ENCODE measurements around the gene VDAC1.
"Not testable (repeated sequence)": the region's sequence is repeated elsewhere in the genome, so short reads cannot be mapped to it uniquely, and the experiment has no call there.

The VDAC1 gene

DNA sequence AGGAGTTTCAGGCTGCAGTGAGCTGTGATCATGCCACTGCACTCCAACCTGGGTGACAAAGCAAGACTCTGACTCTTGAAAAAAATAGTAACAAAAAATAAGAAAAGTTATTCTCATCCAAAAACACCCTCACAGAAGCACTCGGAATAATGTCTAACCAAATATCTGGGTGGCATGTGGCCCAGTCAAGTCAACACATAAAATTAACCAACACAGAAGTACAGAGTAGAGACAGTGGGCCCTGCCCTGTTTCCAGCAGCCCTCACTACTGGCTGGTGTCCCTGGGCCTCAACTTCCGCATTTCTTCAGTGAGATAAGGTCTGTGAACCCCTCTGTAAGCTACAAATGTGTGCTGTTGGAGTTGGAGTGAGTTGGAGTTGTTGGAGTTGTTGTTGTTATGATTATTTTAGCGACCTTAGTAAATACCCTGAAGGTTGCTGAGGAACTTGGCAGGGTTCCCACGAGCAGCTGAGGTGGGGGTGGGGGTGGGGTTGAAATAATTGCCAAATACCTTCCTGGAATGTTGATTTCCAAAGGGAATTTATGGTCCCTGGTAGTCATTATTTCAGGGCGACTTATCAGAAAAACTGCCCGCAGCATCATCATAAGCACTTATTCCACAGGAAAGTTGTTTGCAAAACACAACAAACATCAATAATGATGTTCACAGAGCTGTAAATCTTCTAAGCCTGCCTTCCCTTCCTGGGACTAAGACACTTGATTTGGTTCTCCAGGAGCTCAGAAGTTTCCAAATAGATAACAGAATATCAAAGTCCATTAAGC, 66.5 kb downstream of the VDAC1 start:
- no peak for DNase-seq

DNA sequence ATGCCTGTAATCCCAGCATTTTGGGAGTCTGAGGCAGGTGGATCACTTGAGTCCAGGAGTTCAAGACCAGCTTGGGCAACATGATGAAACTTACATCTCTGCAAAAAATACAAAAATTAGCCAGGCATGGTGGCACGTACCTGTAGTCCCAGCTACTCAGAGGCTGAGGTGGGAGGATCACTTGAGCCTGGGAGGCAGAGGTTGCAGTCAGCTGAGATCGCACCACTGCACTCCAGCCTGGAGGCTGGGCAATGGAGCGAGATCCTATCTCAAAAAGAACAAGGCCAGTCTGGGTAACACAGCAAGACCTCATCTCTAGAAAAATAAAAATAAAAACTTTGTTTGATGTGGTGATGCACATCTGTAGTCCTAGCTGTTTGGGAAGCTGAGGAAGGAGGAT, 67.1 kb downstream of the VDAC1 start:
- DNase-seq, result not testable (repeated sequence)

DNA sequence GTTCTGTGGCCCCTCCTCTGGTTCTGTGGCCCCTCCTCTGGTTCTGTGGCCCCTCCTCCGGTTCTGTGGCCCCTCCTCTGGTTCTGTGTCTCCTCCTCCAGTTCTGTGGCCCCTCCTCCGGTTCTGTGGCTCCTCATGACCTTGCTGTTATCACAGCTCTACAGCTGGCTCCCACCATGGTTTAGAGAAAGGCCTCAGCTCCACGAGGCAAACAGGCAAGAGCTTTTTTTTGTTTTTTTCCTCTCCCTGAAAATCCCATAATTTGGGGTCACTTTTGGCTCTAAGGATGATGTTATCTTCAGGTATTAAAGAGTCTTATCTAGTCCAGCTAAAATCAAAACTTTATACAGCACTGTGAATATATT, 68.1 kb downstream of the VDAC1 start:
- no peak for DNase-seq

DNA sequence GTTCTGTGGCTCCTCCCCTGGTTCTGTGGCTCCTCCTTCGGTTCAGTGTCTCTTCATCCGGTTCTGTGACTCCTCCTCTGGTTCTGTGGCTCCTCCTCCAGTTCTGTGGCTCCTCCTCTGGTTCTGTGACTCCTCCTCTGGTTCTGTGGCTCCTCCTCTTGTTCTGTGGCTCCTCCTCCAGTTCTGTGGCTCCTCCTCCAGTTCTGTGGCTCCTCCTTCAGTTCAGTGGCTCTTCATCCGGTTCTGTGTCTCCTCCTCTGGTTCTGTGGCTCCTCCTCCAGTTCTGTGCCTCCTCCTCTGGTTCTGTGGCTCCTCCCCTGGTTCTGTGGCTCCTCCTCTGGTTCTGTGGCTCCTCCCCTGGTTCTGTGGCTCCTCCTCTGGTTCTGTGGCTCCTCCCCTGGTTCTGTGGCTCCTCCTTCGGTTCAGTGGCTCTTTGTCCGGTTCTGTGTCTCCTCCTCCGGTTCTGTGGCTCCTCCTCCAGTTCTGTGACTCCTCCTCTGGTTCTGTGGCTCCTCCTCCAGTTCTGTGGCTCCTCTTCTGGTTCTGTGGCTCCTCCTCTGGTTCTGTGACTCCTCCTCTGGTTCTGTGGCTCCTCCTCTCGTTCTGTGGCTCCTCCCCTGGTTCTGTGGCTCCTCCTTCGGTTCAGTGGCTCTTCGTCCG, 68.7 kb downstream of the VDAC1 start:
- DNase-seq, result not testable (repeated sequence)

DNA sequence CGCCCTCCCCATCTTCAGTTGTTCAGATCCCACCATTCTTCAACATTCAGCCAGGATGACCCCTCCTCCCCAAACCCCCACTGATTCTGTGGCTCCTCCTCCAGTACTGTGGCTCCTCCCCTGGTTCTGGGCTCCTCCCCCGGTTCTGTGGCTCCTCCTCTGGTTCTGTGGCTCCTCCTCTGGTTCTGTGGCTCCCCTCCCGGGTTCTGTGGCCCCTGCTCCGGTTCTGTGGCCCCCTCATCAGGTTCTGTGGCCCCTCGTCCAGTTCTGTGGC, 69.2 kb downstream of the VDAC1 start:
- DNase-seq, result no peak

DNA sequence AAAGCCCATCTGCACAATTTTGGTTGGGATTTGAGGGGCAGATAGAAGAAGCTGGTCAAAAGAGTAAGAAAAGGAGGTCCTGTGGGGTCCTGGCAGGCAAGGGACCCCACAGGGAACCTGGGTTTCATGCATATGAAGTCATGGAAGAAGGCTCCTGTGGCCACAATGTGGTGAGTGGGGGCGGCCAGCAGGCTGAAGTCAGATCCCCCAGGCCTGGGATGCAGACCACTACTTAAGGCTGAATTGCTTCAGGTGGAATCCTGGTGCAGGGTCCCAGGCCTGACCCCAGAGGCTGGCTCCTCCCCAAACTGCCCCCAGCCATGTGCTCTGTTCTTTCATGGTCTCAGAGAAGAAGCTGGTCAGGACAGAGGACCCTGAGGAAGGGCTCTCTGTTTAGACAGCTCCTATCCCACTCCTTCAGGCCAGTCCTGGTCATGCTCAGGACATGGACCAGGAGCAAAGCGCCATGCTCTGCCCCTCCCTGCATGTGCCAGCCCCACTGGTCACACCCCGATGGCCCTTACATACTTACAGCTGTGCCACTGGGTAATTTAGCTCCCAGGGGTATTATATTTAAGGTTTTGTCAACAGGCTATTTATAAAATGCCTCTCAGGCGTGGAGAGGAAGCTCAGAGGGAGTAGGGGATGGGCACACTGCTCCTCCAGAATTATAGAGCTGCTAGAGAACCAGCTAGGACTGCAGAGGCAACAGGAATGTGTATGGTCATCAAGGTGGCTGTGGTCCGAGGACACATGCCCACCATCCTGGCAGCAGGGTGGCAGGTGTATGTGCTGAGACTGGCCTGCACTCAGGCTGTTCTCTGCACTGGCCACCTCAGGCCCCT, 69.7 kb downstream of the VDAC1 start:
- peak; percentile 76 for DNase-seq

DNA sequence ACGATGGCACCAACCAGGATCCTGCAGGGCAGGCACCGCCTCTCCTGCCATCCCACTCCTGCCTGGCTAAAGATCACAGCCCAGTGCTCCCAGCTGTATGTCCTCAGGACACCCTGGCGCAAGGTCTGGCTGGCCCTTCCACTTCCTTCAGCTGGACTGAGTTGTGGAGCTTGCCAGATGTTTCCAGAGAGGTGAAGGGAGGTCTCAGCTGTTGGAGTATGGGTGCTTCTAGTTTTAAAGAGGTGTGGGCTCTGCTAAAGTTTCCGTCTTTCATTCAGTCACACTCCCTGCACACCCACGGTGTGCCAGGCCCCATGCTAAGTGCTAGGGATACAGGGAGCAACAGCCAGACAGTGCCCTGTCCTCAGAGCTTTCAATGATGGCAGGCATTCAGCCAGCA, 70.5 kb downstream of the VDAC1 start:
- DNase-seq, result no peak

DNA sequence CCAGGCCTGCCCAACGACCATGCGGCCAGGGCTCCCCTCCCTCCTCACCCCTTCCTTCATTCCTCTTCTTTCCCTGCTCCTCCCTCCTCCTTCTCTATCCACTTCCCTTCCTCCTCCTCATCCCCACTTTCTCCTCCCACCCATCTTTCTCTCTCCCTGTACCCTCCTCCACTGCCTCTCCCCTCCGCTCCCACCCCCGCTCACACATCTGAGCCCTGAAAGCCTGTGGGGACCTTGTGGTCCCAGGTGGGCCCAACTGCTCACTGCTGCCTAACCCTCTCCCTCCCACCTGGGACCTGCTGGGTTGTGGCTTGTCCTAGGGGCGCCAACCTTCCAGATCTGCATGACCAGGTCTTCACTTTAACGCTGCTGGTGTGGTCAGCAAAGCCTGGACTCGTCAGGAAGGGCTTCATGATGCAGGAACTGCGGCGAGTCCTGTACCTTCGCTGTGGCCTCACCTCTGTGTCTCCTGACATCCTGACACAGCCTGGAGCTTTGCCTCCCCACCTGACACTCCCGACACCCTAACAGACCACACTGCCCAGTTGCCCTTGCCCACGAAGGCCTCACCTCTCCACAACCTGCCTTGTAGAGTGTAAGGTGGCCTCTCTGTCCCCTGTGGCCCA, 71.0 kb downstream of the VDAC1 start:
- DNase-seq, result no peak

DNA sequence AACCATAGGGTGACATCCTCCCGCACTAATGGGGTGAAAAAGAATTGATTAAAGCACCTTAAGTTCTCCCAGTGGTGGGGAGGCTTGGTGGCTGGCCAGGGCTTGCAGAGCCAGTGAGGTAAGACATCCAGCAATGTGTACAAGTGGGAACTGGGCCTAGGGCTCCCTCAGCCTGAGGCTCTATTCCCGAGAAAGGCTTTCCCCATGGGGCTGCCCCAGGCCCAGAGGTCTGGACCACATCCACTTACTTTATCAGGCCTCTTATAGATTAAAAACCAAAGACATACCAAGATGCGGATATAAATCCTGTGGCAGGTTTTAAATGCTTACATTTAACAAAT, 71.6 kb downstream of the VDAC1 start:
- no peak for DNase-seq

DNA sequence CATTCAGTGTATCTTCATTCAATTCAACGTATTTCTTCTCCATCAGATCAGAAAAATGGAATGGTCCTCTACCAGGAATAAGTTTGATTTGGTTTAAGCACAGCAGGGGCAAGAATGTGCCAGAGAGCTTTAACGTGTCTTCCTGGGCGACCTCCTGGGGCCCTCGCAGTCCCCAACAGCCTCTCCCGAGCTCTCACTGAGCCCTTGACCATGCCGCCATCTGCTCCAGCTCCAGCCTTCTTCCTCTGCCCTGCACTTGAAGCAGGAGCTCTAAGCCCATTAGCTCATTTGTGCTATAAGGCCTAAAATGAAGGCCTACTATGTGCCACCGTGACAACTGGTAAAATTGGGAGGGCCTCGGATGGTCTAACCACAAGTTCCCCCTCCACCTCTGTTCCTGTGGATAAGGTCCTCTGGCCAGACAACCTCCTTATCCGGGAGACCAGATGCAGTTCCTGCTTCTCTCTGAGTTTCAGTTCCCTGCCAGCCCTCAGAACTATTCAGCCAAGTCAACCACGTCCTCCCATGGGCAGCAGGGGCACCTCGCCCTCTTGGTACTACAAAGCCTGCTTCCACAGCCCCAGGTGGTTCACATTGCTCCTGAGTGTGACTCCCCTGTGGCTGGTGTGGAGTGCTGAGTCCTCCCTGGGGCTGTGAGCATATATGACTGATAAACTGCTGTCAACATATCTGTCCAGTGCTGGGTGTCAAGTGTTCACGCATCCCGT, 72.2 kb downstream of the VDAC1 start:
- no peak for DNase-seq

DNA sequence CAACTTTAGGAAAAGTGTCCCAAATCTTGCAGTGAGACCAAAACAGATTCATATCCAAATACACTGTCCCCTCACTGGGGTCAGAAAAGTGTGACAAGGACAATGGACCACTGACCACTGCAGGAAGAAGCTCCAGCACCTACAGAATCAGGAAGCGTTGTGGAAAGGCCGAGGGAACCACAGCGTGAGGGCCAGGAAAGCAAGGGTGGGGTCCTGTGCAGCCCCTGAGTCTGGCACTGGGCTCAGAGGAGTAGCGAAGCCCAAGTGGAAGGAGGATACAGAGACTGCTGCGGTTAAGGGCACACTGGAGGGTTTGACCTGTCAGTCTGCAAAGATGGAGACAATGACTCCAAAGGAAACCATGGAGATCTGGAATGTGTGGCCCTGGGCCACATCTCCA, 73.2 kb downstream of the VDAC1 start:
- DNase-seq, result no peak

DNA sequence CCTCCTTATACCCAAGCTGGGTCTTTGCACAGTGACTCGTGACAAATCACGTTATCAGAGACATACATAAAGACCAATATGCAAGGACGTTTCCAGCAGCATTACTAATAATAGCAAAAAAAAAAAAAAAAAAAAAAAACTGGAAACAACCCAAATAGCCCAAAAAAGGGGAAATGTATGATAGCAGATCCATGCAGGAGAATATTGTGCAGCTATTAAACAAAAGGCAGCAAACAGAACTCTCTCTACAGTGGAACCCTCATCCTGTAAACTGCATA, 74.0 kb downstream of the VDAC1 start:
- no peak for DNase-seq

DNA sequence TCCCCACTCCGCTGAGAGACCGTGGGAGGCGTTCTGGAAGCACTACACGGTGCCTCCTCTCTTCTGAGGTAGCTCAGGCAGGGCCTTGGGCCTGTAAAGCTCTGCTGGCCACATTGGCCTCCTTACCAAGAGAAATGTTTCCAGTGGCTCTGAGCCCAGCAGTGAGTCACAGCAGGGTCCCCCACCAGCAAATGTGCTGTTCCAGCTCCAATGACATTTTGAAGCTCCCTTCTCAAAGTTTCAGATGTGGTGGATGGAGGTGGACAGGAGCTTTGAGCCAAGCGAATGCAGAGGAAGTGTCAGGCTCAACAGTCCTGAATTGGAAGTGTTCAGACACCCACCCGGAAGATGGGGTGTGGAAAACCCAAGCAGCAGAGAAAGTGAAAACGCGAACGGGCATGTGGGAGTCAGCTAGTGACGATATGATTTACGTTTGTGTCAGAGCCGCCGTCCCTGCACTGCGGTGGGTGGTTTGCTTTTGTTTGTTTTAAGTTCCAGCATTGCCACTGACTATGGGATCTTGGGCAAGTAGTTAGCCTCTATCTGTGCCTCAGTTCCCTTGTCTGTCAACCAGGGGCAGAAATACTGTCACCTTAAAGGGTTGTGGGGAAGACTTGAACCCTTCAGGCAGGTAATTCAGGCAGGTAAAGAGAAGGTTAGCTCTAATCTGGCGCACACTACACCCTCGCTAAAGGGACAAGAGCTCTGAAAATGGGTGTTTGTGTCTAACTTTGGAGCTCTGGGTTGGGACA, 74.5 kb downstream of the VDAC1 start:
- no peak for DNase-seq

DNA sequence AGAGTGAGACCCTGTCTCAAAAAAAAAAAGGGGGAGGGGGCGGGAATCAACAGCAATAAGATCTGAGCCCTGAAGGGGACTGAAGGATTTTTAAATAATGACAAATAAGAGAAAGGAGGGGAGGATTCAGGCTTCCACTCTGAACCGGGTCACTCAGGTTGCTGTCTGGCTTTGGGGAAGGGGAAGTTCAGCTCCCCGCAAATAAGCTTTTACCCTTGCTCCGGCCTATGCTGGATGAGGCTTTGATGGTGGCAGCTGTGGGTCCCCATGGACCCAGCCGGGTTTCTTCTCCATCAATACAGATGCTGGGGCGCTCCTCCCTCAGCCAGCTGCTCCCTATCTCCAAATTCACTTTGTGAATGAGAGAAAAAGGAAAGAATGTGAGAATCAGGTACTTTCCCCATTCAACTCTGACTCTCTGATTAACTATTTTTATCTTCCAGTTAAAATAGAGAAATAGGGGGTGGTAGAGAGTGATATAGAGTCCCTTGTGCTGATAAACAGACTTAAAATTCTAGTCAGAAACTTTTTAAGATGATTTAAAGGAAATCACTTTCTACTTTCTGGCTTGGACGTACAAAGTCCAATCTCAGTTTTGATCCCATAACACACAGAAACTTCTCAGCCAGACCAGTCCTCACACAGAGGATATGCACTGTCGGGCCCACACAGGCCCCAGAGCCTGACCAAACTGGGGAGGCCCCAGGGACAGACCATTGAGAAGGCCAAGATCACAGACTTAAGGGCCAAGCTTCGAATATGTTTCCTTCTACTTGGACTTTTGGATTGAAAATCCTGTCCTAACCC, 76.0 kb downstream of the VDAC1 start:
- DNase-seq, result no peak

DNA sequence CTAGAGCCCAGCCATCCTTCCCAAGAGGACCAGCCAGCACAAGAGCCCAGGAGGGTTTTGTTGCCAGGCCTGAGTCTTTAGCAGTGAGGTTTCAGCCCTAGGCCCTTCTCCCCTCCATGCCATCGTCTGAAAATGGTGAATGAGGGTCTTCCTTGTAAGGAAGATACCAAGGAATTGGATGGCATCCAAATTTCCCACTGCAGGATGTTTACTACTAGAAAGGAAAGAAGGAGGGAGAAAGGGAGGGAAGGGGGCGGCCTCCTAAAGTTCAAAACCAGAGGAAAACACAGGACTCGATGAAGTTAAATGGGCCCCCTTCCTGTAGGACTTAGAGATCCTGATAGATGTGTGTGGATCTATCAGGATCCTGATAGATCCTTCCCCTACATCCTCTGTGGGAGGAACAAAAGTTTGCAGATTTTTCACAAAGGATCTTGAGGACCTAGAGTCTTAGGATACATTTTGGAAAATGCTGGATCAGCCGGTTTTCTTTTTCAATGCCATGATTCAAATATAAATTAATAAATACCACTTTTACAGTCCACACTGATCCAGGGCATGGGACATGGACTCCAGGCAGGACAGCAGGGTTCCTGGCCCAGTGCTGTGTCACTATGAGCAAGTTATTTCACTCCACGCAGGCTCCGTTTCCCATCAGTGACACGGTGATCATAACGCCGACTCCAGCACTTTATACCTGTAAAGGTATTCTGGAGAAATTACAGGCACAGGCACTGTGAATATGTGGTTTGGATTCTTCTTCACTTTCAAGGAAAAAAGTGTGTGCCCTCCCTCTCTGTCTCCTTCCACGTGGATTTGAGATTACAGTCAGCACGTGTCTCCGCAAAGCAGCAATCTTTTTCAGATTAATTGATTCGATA, 77.2 kb downstream of the VDAC1 start:
- no peak for DNase-seq

DNA sequence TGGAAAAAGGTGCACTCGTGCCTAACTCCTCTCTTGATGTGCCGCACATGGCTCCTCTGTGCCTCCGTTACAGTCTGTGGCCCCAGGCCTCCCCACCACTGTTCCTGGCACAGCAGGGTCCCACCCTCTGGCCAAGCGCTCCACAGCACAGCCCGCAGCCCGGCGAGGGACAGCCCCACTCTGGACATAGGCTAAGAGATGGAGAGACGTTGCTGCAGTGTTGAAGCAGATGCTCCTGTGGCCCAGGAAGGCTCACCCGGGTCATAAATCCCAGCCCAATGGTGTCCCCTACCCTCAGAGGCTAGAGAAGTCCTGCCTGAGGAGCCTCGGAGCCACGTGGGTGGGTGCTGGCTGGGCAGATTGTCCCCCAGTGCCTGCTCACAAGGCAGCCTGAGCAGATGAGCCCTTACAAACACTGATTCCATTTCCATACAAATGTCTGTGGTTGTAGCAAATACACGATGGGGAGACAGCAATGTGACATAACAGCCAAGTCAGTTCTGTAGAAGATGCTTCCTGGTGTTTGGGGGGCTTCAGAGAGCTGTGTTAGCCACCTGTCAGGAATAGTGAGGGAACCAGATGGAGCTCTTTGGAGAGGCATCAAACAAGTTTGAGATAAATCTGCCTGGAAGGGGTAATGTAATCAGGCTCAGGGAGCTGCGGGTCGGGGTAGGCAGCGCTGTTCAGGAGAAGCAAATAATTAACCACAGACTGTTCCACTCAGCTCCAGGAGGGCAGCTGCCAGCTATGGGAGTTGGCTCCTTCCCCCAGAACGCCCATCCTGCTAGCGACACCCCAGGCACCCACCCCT, 78.1 kb downstream of the VDAC1 start:
- peak; percentile 30 for DNase-seq

DNA sequence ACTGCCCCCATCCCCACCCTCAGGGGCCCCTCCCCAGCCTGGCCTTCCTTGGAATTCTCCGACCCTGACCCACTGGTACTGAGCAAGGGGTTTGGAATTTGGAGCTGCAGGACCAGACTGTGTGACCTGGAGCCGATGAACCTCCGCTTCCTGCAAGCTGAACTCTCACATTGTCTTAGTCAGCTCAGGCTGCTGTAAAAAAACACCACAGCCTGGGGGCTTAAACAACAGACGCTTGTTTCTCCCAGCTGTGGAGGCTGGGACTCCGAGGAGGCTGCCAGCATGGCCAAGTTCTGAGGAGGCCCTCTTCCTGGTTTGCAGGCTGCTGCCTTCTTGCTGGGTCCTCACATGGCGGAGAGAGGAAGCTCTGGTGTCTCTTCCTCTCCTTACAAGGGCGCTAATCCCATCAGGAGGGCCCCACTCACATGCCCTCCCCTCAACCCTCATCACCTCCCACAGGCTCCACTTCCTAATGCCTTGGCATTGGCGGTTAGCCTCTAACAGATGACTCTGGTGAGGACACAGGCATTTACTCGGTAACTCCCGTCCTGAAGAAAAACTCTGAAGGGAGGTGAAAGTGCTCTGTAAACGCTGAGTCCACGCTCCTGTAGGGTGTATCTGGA, 78.8 kb downstream of the VDAC1 start:
- no peak for DNase-seq

DNA sequence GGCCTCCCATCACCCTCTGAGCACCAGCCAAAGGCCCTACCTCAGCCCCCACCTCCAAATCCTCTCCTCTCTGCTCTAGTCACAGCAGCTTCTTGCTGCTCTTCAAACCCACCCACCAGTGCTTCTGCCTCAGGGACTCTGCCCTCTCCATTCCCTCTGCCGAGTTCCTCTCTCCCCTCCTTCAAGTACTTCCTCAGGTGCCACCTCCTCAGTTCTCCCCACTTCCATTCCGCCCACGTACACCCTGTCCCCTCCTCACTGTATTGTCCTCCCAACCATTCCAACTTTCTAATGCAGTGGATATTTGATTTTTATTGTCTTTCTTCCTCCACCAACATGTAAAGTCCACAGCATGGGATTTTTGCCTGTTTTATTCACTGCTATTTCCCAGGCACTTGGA, 79.5 kb downstream of the VDAC1 start:
- peak; percentile 39 for DNase-seq

DNA sequence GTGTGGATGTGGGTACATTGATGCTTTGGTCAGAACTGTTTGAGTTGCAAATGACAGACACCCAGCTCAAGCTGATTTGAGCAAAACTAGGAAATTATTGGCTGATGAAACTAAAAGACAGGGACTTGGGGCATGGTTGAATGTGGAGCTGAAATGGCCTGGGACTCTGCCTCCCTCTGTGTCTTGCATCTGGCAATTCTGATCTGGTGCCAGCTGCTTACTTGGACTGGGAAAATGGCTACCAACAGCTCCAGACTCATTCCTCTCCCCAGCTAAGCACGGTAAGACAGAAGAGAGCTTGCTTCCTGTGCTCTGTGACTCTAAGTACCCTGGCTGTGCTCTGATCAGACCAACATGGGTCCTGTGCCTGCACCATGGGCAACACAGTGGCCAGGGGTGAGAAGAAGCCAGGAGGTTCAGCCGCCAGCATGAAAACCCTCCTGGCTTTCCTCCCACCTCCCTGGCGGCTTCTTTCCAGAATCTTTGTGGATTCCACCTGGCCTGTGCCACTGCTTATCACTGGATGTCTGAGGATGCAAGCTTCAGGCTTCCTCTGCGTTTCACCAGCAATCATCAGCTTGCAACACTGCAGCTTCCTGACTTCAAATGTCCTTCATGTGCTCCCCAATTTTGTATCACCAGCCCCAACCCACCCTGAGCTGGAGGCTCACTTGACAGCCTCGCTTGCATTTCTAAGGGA, 80.4 kb downstream of the VDAC1 start:
- DNase-seq, result peak; percentile 46
